Neural cell (in vitro differentiated cells): ENCODE data around the gene NRP1. TPM values are rescaled to one million over a fixed set of nuclear protein-coding genes. Genes with fewer than 3 reads are reported as not detected.

Experiments
- H2AFZ ChIP-seq: fragments of 200-600, 300-800 bp; sonication (generic), shearing (Covaris generic); 2 replicates; pipeline ENCODE4 v1.6.0; 2014; ENCODE audit warnings: low read depth, mild to moderate bottlenecking, antibody characterized with exemption, low read length, moderate library complexity
- H3F3A ChIP-seq: fragments of 200-600 bp; shearing (Covaris generic); 2 replicates; pipeline ENCODE4 v1.6.1; 2016; ENCODE audit warnings: mild to moderate bottlenecking, moderate library complexity, mixed read lengths, antibody characterized with exemption, low read length; ENCODE audit not compliant: insufficient read depth, poor library complexity, severe bottlenecking
- H3K27ac ChIP-seq: fragments of 200-600, 300-800 bp; sonication (generic), shearing (Covaris generic); 2 replicates; pipeline ENCODE4 v1.5.1; 2014; ENCODE audit warnings: mild to moderate bottlenecking, low read length, moderate library complexity
- H3K27me3 ChIP-seq: fragments of 300-800, 200-600 bp; sonication (generic), shearing (Covaris generic); 2 replicates; pipeline ENCODE4 v1.6.0; 2014; ENCODE audit warnings: mild to moderate bottlenecking, low read depth, low read length, moderate library complexity; ENCODE audit not compliant: insufficient read depth
- H3K36me3 ChIP-seq: fragments of 300-800, 200-600 bp; sonication (generic), shearing (Covaris generic); 2 replicates; pipeline ENCODE4 v1.5.1; 2014; ENCODE audit warnings: mild to moderate bottlenecking, antibody characterized with exemption, low read length, moderate library complexity; ENCODE audit not compliant: insufficient read depth
- H3K4me2 ChIP-seq: fragments of 300-800, 200-600 bp; sonication (generic), shearing (Covaris generic); 2 replicates; pipeline ENCODE4 v1.6.0; 2014; ENCODE audit warnings: mild to moderate bottlenecking, low read length
- H3K4me3 ChIP-seq: fragments of 300-800, 200-600 bp; sonication (generic), shearing (Covaris generic); 2 replicates; pipeline ENCODE4 v1.5.1; 2014; ENCODE audit warnings: mild to moderate bottlenecking, low read length, moderate library complexity
- H3K79me2 ChIP-seq: fragments of 200-600 bp; shearing (Covaris generic); replicated peaks from 2 replicates; pipeline ENCODE4 v1.6.0; 2014; ENCODE audit warnings: mild to moderate bottlenecking, low read length, moderate library complexity; ENCODE audit not compliant: insufficient read depth
- H3K9ac ChIP-seq: fragments of 300-800, 200-600 bp; sonication (generic), shearing (Covaris generic); 2 replicates; pipeline ENCODE4 v1.6.1; 2016; ENCODE audit warnings: mild to moderate bottlenecking, low read length, mixed read lengths
- H3K9me2 ChIP-seq: fragments of 200-600 bp; shearing (Covaris generic); 2 replicates; pipeline ENCODE4 v1.6.1; 2016; ENCODE audit warnings: mild to moderate bottlenecking, low read length, mixed read lengths; ENCODE audit not compliant: insufficient read depth
- H3K9me3 ChIP-seq: fragments of 200-600, 300-800 bp; sonication (generic), shearing (Covaris generic); 2 replicates; pipeline ENCODE4 v1.6.1; 2016; ENCODE audit warnings: mild to moderate bottlenecking, mixed run types, low read length, moderate library complexity, mixed read lengths
- H4K20me1 ChIP-seq: fragments of 200-600 bp; shearing (Covaris generic); 2 replicates; pipeline ENCODE4 v1.6.1; 2016; ENCODE audit warnings: mild to moderate bottlenecking, mixed run types; ENCODE audit not compliant: insufficient read depth
- EP300 ChIP-seq: fragments of 450-650 bp; conservative IDR thresholded peaks from 2 replicates; pipeline ENCODE4 v1.6.1; 2014; ENCODE audit warnings: antibody characterized with exemption, mild to moderate bottlenecking, moderate library complexity; ENCODE audit not compliant: poor library complexity, severe bottlenecking
- EZH2 ChIP-seq: fragments of 200-600, 300-800 bp; shearing (Covaris generic), sonication (generic); IDR thresholded peaks from 2 replicates; pipeline ENCODE4 v1.6.1; 2014; ENCODE audit warnings: antibody characterized with exemption, low read length, borderline replicate concordance, mild to moderate bottlenecking; ENCODE audit not compliant: insufficient read depth, poor library complexity, severe bottlenecking
- MXI1 ChIP-seq: fragments of 450-650 bp; conservative IDR thresholded peaks from 2 replicates; pipeline ENCODE4 v1.6.1; 2014; ENCODE audit warnings: antibody characterized with exemption, mild to moderate bottlenecking; ENCODE audit not compliant: poor library complexity, severe bottlenecking
- POLR2AphosphoS5 ChIP-seq: IDR thresholded peaks from 2 replicates; pipeline ENCODE4 v1.6.1; 2012
- RAD21 ChIP-seq: fragments of 450-650 bp; conservative IDR thresholded peaks from 2 replicates; pipeline ENCODE4 v1.6.1; 2014; ENCODE audit warnings: antibody characterized with exemption, mild to moderate bottlenecking, moderate library complexity
- SMC3 ChIP-seq: fragments of 450-650 bp; conservative IDR thresholded peaks from 2 replicates; pipeline ENCODE4 v1.6.1; 2014; ENCODE audit warnings: antibody characterized with exemption, mild to moderate bottlenecking, moderate library complexity; ENCODE audit not compliant: poor library complexity
- TAF1 ChIP-seq: IDR thresholded peaks from 2 replicates; pipeline ENCODE4 v1.6.1; 2012; ENCODE audit warnings: low read depth
- polyA plus RNA-seq: library from polyadenylated mRNA; depleted of rRNA; stranded (reverse); fragments of >200 nt; gene quantifications from 2 replicates; pipeline ENCODE4 v1.2.3, GENCODE V29; 2014
- TF ChIP-seq, protein P1 (sequence below): fragments of 450-650 bp; IDR thresholded peaks from 2 replicates; pipeline ENCODE4 v1.5.1; 2014; ENCODE audit warnings: antibody characterized with exemption, mild to moderate bottlenecking, moderate library complexity; ENCODE audit not compliant: poor library complexity, severe bottlenecking
- TF ChIP-seq, protein P2 (sequence below): IDR thresholded peaks from 2 replicates; pipeline ENCODE4 v1.6.1; 2012; ENCODE audit warnings: borderline replicate concordance

NRP1 gene
- polyA plus RNA-seq, 1 donor from 2014 or later, result 23.2 TPM

DNA sequence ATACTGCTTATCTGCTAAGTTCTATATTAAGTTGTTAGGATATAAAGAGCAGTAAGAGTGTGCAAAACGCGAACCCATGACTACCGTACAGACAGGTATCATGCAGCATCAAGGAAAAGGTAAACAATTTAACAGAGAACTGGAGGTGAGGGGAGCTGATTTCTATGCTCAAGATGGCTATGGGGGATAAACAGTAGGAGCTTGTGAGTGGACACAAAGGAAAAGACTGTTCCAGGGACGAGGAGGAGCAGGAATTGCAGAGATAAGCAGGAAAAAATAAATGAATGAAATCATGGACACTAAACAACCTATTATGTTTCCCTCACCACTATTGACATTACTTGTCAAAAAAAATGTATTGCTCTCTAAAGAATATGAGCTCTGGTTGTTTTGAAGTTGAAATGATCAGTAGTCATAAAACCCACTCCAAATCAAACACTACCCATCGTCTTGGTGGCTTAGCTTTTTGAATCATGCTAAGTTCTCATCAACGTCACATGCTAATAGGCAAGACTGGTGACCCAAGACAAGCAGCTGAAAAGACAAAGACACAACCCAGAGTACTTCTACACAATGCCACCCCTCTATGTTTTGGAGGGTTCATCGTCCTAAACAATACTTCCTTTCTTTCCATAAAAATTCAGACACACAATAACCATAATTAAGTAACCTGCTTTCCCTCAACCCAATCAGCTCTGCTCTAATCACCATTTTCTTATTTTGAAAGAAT lies 102.7 kb downstream of the NRP1 start:
- Histone ChIP-seq H4K20me1 (no peaks in the 10 kb centered on the region), H3K27ac (no peak overlapping the region), H3K27me3 (no peaks in the 10 kb centered on the region), H3K9me3 (no peaks in the 10 kb centered on the region), H2AFZ (no peak overlapping the region), H3K79me2 (no peaks in the 10 kb centered on the region), H3K9ac (no peak overlapping the region), H3K4me3 (no peak overlapping the region), H3K9me2 (no peaks in the 10 kb centered on the region), H3F3A (no peaks in the 10 kb centered on the region), H3K4me2 (no peak overlapping the region), H3K36me3 (no peaks in the 10 kb centered on the region)
- TF ChIP-seq POLR2AphosphoS5, result no peak
- no peak for TF ChIP-seq SMC3
- TF ChIP-seq, protein P1, sequence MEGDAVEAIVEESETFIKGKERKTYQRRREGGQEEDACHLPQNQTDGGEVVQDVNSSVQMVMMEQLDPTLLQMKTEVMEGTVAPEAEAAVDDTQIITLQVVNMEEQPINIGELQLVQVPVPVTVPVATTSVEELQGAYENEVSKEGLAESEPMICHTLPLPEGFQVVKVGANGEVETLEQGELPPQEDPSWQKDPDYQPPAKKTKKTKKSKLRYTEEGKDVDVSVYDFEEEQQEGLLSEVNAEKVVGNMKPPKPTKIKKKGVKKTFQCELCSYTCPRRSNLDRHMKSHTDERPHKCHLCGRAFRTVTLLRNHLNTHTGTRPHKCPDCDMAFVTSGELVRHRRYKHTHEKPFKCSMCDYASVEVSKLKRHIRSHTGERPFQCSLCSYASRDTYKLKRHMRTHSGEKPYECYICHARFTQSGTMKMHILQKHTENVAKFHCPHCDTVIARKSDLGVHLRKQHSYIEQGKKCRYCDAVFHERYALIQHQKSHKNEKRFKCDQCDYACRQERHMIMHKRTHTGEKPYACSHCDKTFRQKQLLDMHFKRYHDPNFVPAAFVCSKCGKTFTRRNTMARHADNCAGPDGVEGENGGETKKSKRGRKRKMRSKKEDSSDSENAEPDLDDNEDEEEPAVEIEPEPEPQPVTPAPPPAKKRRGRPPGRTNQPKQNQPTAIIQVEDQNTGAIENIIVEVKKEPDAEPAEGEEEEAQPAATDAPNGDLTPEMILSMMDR, result no peak
- TF ChIP-seq, protein P2, sequence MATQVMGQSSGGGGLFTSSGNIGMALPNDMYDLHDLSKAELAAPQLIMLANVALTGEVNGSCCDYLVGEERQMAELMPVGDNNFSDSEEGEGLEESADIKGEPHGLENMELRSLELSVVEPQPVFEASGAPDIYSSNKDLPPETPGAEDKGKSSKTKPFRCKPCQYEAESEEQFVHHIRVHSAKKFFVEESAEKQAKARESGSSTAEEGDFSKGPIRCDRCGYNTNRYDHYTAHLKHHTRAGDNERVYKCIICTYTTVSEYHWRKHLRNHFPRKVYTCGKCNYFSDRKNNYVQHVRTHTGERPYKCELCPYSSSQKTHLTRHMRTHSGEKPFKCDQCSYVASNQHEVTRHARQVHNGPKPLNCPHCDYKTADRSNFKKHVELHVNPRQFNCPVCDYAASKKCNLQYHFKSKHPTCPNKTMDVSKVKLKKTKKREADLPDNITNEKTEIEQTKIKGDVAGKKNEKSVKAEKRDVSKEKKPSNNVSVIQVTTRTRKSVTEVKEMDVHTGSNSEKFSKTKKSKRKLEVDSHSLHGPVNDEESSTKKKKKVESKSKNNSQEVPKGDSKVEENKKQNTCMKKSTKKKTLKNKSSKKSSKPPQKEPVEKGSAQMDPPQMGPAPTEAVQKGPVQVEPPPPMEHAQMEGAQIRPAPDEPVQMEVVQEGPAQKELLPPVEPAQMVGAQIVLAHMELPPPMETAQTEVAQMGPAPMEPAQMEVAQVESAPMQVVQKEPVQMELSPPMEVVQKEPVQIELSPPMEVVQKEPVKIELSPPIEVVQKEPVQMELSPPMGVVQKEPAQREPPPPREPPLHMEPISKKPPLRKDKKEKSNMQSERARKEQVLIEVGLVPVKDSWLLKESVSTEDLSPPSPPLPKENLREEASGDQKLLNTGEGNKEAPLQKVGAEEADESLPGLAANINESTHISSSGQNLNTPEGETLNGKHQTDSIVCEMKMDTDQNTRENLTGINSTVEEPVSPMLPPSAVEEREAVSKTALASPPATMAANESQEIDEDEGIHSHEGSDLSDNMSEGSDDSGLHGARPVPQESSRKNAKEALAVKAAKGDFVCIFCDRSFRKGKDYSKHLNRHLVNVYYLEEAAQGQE, result no peak
- TF ChIP-seq RAD21, result no peak
- no peak for TF ChIP-seq TAF1
- TF ChIP-seq EZH2, result no peak
- TF ChIP-seq MXI1, result no peak
- no peak for TF ChIP-seq EP300

DNA sequence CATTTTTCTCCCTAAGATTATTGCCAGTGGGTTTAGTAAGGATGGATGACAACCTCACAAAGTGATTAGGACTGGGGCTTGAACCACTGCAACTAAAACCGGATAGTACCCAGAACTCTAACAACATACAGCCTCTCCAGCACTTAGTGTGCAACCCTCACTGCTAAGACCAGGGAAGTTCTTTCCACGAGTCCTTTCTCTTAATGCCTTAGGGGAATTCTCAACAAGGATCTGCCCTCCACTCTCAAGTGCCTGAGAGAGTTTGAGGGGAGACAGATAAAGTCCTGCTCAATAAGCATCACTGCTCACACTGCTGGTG lies 104.6 kb downstream of the NRP1 start:
- Histone ChIP-seq H3F3A (no peaks in the 10 kb centered on the region), H3K27me3 (no peaks in the 10 kb centered on the region), H3K9me3 (no peaks in the 10 kb centered on the region), H3K4me2 (no peak overlapping the region), H3K27ac (no peak overlapping the region), H3K4me3 (no peak overlapping the region), H3K79me2 (no peaks in the 10 kb centered on the region), H3K36me3 (no peaks in the 10 kb centered on the region), H3K9me2 (no peaks in the 10 kb centered on the region), H2AFZ (no peak overlapping the region), H3K9ac (no peak overlapping the region), H4K20me1 (no peaks in the 10 kb centered on the region)
- no peak for TF ChIP-seq POLR2AphosphoS5
- TF ChIP-seq TAF1, result no peak
- TF ChIP-seq, protein P2, result no peak
- no peak for TF ChIP-seq MXI1
- no peak for TF ChIP-seq SMC3
- no peak for TF ChIP-seq RAD21
- no peak for TF ChIP-seq EZH2
- no peak for TF ChIP-seq EP300
- TF ChIP-seq, protein P1, result no peak
